ENCODE data around the gene KHSRP.

The KHSRP gene

DNA sequence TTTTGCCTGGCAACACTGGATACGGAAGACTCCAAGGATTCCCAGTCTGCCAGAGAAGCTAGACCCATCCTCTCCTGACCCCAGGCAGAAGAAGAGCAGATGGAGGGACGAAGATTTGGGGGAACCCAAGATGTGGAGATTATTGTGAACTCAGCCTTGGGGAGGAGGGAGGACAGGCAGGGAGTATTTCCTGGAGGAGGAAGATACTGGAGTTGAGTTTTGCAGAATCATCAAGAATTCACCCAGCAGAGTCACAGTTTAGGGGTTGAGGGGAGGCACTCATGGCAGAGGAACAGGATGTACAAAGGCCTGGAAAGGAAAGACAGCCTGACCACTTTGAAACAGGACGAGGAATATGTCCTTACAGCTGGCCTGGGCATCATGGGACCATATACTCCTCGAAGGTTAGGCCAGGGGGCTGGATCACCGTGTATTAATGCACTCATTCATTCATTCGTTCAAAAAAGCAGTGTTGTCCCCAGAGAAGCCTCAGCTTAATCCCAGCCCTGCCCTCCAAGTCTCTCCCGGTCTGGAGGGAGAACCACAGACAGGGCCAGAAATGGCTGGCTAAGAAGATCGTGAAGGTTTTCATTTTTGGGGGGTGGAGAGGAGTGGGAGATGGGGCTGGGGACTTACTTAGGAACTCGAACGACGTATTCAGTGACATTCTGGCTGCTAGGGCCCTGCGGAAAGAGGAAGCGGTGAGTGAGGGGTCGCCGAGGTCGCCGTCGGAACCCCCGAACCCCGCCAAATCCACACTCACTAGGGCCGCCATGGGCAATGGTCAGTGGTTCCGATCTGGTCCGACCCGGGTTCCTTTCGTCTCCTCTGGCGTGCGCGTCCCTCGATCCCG is 32.2 kb downstream of the KHSRP start:
- DNase-seq (ENCODE audit: low read depth in 2 of 2): no peak

DNA sequence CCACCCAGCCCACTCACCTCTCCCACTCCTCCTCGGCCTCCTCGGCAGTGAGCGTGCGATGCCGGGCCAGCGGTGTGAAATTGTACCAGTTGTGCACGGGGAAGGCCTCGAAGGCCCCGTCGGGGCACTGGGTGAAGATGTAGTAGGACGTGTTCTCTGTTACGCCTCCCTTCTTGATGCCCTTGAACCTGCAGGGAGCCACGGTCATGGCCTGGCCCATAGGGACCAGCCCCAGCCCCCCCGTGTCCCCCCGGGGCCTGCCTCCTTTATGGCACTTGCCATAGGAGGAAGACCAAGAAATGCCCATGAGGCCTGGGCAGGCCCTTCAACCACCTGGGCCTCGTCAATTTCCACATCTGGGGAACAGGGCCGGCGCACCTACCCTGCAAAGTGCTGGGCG is 37.2 kb downstream of the KHSRP start:
- DNase-seq (ENCODE audit: low read depth in 2 of 2): no peak

GRCh38 chr19:6384381-6384780 is 40.2 kb downstream of the KHSRP start:
- DNase-seq (ENCODE audit: low read depth in 2 of 2): no peak

GRCh38 chr19:6383188-6383587 is 41.4 kb downstream of the KHSRP start:
- DNase-seq (ENCODE audit: low read depth in 2 of 2): no peak

DNA sequence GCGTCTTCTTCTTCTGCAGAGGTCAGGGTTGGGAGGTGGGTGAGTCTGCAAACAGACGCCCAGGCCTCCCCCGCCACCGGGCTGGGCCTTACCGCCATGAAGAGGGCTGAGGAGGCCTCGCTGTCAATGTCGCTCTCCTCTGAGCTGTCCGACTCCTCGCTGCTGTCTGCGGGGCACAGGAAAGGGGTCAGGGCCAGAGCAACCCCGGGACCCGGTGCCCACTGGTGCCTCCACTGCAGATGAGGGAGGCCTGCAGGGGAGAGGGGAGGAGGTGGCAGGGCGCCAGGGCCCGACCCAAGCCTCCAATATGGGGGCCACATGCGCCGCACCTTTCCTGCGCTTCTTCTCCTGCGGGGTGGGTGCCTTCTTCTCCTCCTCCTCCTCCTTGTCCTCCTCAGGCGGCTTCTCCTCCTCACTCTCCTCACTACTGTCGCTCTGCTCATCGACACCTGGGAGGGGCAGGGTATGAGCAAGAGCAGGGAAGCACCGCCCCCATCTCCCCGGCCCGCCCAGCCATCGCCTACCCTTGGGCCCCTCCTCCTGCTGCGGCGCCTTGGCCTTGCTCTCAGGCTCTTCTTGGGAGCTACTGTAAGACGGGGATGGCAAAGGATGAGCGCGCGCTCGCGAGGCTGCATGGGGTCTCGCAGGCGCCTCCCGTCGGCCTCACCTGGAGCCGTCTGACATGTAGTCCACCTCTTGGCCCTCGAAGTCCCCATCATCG is 43.4 kb downstream of the KHSRP start:
- DNase-seq (ENCODE audit: low read depth in 2 of 2): no peak

DNA sequence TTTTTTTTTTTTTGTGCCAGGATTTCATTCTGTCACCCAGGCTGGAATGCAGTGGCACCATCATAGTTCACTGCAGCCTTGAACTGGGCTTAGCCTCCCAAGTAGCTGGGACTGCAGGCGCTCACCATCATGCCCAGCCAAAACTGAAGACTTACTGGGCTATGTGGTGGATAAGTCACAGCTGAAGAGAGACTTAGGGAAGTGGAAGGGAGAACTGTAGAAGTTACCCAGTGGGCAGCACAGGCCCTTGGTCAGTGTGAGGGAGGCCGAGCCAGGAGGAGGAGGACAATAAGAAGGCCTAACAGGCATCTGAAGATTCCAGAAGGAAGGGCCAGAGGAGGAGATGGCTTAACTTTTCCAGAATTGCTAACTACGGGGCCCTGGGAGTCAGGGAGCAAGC is 44.9 kb downstream of the KHSRP start:
- DNase-seq (ENCODE audit: low read depth in 2 of 2): no peak

- DNase-seq (ENCODE audit: low read depth in 2 of 2): no peak
These were observed 46.1 kb downstream of the KHSRP start for GRCh38 chr19:6378486-6378885.

- no peak for DNase-seq (ENCODE audit: low read depth in 2 of 2)
These were observed 46.6 kb downstream of the KHSRP start for GRCh38 chr19:6378041-6378440.

- DNase-seq (ENCODE audit: low read depth in 2 of 2): no peak
These were observed 48.0 kb downstream of the KHSRP start for GRCh38 chr19:6376512-6377190.

- no peak for DNase-seq (ENCODE audit: low read depth in 2 of 2)
These were observed 49.1 kb downstream of the KHSRP start, which contains the start of gene PSPN for GRCh38 chr19:6375411-6376010. Gene PSPN, minus strand, starts transcription at chr19:6375933. Its CDS starts 84 bp downstream, at chr19:6375849.

DNA sequence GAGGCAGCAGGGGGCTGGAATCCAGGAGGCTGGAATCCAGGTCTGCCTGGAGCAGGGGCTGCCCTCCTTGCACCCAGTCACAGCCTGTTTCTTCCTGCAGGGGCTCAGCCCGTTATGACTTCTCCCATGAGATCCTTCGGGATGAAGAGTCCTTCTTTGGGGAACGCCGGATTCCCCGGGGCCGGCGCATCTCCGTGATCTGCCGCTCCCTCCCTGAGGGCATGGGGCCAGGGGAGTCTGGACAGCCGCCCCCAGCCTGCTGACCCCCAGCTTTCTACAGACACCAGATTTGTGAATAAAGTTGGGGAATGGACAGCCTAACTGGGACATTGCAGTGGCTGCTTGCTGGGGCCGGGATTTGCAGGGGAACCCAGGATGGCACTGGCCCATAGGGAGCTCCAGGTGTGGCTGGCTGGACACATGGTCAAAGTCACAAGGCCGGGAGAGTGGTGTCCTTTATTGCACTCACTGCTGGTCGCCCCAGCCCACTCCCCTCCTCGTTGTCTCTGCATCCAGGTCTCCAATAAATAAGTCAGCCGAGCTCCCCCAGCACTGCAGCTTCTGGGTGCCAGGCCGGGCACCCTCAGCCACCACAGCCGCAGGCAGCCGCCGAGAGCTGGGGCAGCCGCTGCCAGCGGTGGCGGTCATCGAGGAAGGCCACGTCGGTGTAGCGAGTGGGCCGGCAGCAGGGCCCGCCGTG is 49.8 kb downstream of the KHSRP start:
- no peak for DNase-seq (ENCODE audit: low read depth in 2 of 2)

DNA sequence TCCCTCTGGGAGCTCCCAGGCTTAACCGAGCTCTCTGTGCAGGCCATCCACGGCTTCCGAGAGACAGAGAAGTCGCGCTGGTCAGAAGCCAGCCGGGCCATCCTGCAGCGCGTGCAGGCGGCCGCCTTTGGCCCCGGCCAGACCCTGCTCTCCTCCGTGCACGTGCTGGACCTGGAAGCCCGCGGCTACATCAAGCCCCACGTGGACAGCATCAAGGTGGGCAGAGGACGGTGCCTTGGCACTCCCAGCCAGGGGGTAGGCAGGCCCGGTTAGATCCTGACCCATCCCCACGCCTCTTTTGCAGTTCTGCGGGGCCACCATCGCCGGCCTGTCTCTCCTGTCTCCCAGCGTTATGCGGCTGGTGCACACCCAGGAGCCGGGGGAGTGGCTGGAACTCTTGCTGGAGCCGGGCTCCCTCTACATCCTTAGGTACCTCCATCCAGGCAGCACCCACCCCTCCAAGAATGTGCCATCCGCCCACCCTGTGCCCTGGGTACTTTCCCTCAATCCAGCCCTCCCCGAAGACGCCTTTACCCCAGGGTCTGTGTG is 50.4 kb downstream of the KHSRP start:
- no peak for DNase-seq (ENCODE audit: low read depth in 2 of 2)

DNA sequence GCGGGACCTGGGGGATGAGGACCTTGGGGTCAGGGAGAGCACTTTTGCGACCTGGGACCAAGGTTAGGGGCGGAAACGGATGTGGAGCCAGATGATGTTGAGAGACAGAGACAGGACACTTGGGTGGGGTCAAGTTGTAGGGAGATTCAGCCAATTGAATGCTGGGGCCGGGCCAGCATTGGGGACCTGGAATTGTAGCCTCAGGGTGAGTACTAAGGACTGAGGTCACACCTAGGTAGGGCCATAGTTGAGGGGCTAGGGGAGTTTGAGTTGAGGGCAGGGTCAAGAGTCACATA is 50.9 kb downstream of the KHSRP start:
- no peak for DNase-seq (ENCODE audit: low read depth in 2 of 2)

- DNase-seq (ENCODE audit: low read depth in 2 of 2): peak; percentile 95 to 97
These were observed 51.4 kb downstream of the KHSRP start for GRCh38 chr19:6373096-6373812.

- DNase-seq (ENCODE audit: low read depth in 2 of 2): peak; percentile 85 to 96
These were observed 52.0 kb downstream of the KHSRP start, which contains the start of gene ALKBH7 for GRCh38 chr19:6372594-6373095. Gene ALKBH7, plus strand, starts transcription at chr19:6372794. Its CDS starts 27 bp downstream, at chr19:6372821.

GRCh38 chr19:6364353-6364752 is 60.3 kb downstream of the KHSRP start:
- DNase-seq (ENCODE audit: low read depth in 2 of 2): no peak
